GM19463 (cell line): ENCODE measurements around the gene NBPF4.
A peak's percentile ranks its signal among the peaks of the same experiment; 100 is the strongest.
"Not testable (repeated sequence)": the region's sequence is repeated elsewhere in the genome, so short reads cannot be mapped to it uniquely, and the experiment has no call there.

Experiments used
- ATAC-seq: cut with Tn5 transposase; IDR thresholded peaks from one replicate; pipeline ENCODE4 v1.9.1; 2021; ENCODE audit warnings: mild to moderate bottlenecking, moderate library complexity; ENCODE audit not compliant: unreplicated experiment

Gene NBPF4

GRCh38 chr1:108211014-108211413 is 32.9 kb downstream of the NBPF4 start:
- no peak for ATAC-seq

- ATAC-seq, result no peak
Observed at GRCh38 chr1:108209456-108210108, 34.3 kb downstream of the NBPF4 start.

GRCh38 chr1:108208724-108209446 is 35.0 kb downstream of the NBPF4 start:
- ATAC-seq, result no peak

GRCh38 chr1:108203582-108203981 is 40.3 kb downstream of the NBPF4 start:
- ATAC-seq, result not testable (repeated sequence)

GRCh38 chr1:108201687-108202086 is 42.2 kb downstream of the NBPF4 start:
- ATAC-seq, result no peak

- ATAC-seq, result peak; percentile 29
Observed at GRCh38 chr1:108200687-108201051, 43.2 kb downstream of the NBPF4 start.

GRCh38 chr1:108199781-108200686 is 43.8 kb downstream of the NBPF4 start, which contains the start of gene SLC25A24:
Gene SLC25A24, minus strand, starts transcription at chr1:108200343. Its CDS starts 205 bp downstream, at chr1:108200138.
- ATAC-seq, result peak; percentile 84

GRCh38 chr1:108199201-108199691 is 44.6 kb downstream of the NBPF4 start:
- ATAC-seq, result no peak

GRCh38 chr1:108194051-108194450 is 49.8 kb downstream of the NBPF4 start:
- no peak for ATAC-seq

GRCh38 chr1:108193333-108193732 is 50.5 kb downstream of the NBPF4 start:
- no peak for ATAC-seq

- no peak for ATAC-seq
Observed at GRCh38 chr1:108192581-108192980, 51.3 kb downstream of the NBPF4 start.

GRCh38 chr1:108190686-108191416 is 53.0 kb downstream of the NBPF4 start:
- ATAC-seq, result no peak

- ATAC-seq, result no peak
Observed at GRCh38 chr1:108190001-108190634, 53.8 kb downstream of the NBPF4 start.

- ATAC-seq, result no peak
Observed at GRCh38 chr1:108188801-108189200, 55.1 kb downstream of the NBPF4 start.

GRCh38 chr1:108182959-108183700 is 60.7 kb downstream of the NBPF4 start:
- ATAC-seq, result no peak

GRCh38 chr1:108179018-108179417 is 64.9 kb downstream of the NBPF4 start:
- no peak for ATAC-seq
